Measurements from ENCODE around the gene LGALS12. TPM values are rescaled to one million over a fixed set of nuclear protein-coding genes. Genes with fewer than 3 reads are reported as not detected.

The LGALS12 gene
- polyA plus RNA-seq, 3 donors, result 6.8 to 16.3 (median 13.5) TPM

- Histone ChIP-seq H3K27me3 (ENCODE audit: control insufficient read depth in 2 of 2, insufficient read depth in 2 of 2, low read length in 2 of 2) (no peaks in the 10 kb centered on the region), H3K4me3 (replicated peaks in 1 of 3; ENCODE audit: low read depth in 2 of 3, low read length in 3 of 3) (no peak overlapping the region), H4K20me1 (ENCODE audit: insufficient read depth, low read length) (no peaks in the 10 kb centered on the region), H3K27ac (ENCODE audit: low read depth in 1 of 2, low read length in 2 of 2) (no peak overlapping the region), H3K9me3 (replicated peaks in 1 of 2; ENCODE audit: control insufficient read depth in 1 of 2, insufficient read depth in 1 of 2, low read length in 2 of 2) (no peaks in the 10 kb centered on the region), H3K9ac (ENCODE audit: insufficient read depth, low read length, poor library complexity, severe bottlenecking) (no peak overlapping the region), H2AFZ (ENCODE audit: insufficient read depth, low read depth, low read length, poor library complexity, severe bottlenecking) (no peak overlapping the region), H3K4me2 (replicated peaks; ENCODE audit: extremely low read depth, low read length, poor library complexity, severe bottlenecking) (no peak overlapping the region), H3K79me2 (ENCODE audit: insufficient read depth, low read length) (peaks cover 18% of the 10 kb centered on the region), H3K36me3 (replicated peaks in 1 of 2; ENCODE audit: control insufficient read depth in 1 of 2, insufficient read depth in 2 of 2, low read length in 2 of 2) (peaks cover 54 to 69% of the 10 kb centered on the region in 2 donors), H3K4me1 (ENCODE audit: control insufficient read depth in 1 of 2, insufficient read depth in 2 of 2, low read length in 2 of 2) (peaks cover 28 to 30% of the 10 kb centered on the region in 2 donors)
- Mint-ChIP-seq H3K9me3 (no peaks in the 10 kb centered on the region), H3K27ac (no peak overlapping the region), H3K36me3 (peaks cover 42 to 72% of the 10 kb centered on the region in 2 donors), H3K27me3 (ENCODE audit: low read depth in 3 of 3) (peaks cover 0 to 2% (median 0%) of the 10 kb centered on the region in 3 donors), H3K4me1 (peaks cover 26% of the 10 kb centered on the region), H3K4me3 (peak overlapping the region in 1 of 2 donors; percentile 16)
- 71% methylated on average over 5 of the region's 11 CpGs for WGBS (ENCODE audit: insufficient coverage)
- no peak for DNase-seq
- intact Hi-C loops (cut with micrococcal nuclease), result no loop called here
- TF ChIP-seq CTCF (IDR thresholded peaks at IDR 0.05), result no peak
Measured at GRCh38 chr11:63511048-63511748, 5.3 kb downstream of the LGALS12 start.

GRCh38 chr11:63512816-63513215 is 6.9 kb downstream of the LGALS12 start:
- no peaks in the 10 kb centered on the region for H3K9me3 ChIP-seq (replicated peaks in 1 of 2; ENCODE audit: control insufficient read depth in 1 of 2, insufficient read depth in 1 of 2, low read length in 2 of 2)
- no peaks in the 10 kb centered on the region for H4K20me1 ChIP-seq (ENCODE audit: insufficient read depth, low read length)
- no peaks in the 10 kb centered on the region for H3K27me3 ChIP-seq (ENCODE audit: control insufficient read depth in 2 of 2, insufficient read depth in 2 of 2, low read length in 2 of 2)
- no peak for TF ChIP-seq CTCF (IDR thresholded peaks at IDR 0.05)
- intact Hi-C loops (cut with micrococcal nuclease), result no loop called here
- peaks cover 5% of the 10 kb centered on the region for H3K79me2 ChIP-seq (ENCODE audit: insufficient read depth, low read length)
- 98% methylated on average over 5 of the region's 7 CpGs for WGBS (ENCODE audit: insufficient coverage)
- no peak overlapping the region for H3K4me3 ChIP-seq (replicated peaks in 1 of 3; ENCODE audit: low read depth in 2 of 3, low read length in 3 of 3)
- H3K27ac ChIP-seq (ENCODE audit: low read depth in 1 of 2, low read length in 2 of 2), result no peak overlapping the region
- H2AFZ ChIP-seq (ENCODE audit: insufficient read depth, low read depth, low read length, poor library complexity, severe bottlenecking), result no peak overlapping the region
- peaks cover 12 to 13% of the 10 kb centered on the region in 2 donors for H3K4me1 ChIP-seq (ENCODE audit: control insufficient read depth in 1 of 2, insufficient read depth in 2 of 2, low read length in 2 of 2)
- peaks cover 11% of the 10 kb centered on the region for H3K4me1 Mint-ChIP-seq
- no peak overlapping the region for H3K9ac ChIP-seq (ENCODE audit: insufficient read depth, low read length, poor library complexity, severe bottlenecking)
- peaks cover 0 to 2% (median 0%) of the 10 kb centered on the region in 7 donors for H3K9me3 Mint-ChIP-seq
- no peak for DNase-seq
- H3K27me3 Mint-ChIP-seq (ENCODE audit: low read depth in 3 of 3), result peaks cover 0 to 2% (median 0%) of the 10 kb centered on the region in 3 donors
- peaks cover 50 to 87% of the 10 kb centered on the region in 2 donors for H3K36me3 Mint-ChIP-seq
- H3K4me3 Mint-ChIP-seq, result no peak overlapping the region
- H3K4me2 ChIP-seq (replicated peaks; ENCODE audit: extremely low read depth, low read length, poor library complexity, severe bottlenecking), result no peak overlapping the region
- H3K27ac Mint-ChIP-seq, result peak overlapping the region in 1 of 7 donors; percentile 71
- H3K36me3 ChIP-seq (replicated peaks in 1 of 2; ENCODE audit: control insufficient read depth in 1 of 2, insufficient read depth in 2 of 2, low read length in 2 of 2), result peaks cover 66 to 81% of the 10 kb centered on the region in 2 donors

Measured in CD14-positive monocyte (primary cell).